Glutamatergic neuron (in vitro differentiated cells): ENCODE measurements around the gene CA4. TPM values are rescaled to one million over a fixed set of nuclear protein-coding genes. Genes with fewer than 3 reads are reported as not detected.

Source experiments
- DNase-seq: peaks from one replicate; pipeline ENCODE4 v3.0.0; 2022
- H3K27ac Mint-ChIP-seq: one replicate; pipeline ENCODE4 v1.8.0; 2020; ENCODE audit warnings: mild to moderate bottlenecking, mixed read lengths, inconsistent platforms; ENCODE audit not compliant: unreplicated experiment
- H3K27me3 Mint-ChIP-seq: one replicate; pipeline ENCODE4 v1.8.0; 2020; ENCODE audit warnings: mild to moderate bottlenecking, moderate library complexity, mixed read lengths, inconsistent platforms; ENCODE audit not compliant: unreplicated experiment
- H3K36me3 Mint-ChIP-seq: one replicate; pipeline ENCODE4 v1.8.0; 2020; ENCODE audit warnings: mild to moderate bottlenecking, mixed read lengths, inconsistent platforms; ENCODE audit not compliant: unreplicated experiment
- H3K4me1 Mint-ChIP-seq: one replicate; pipeline ENCODE4 v1.8.0; 2020; ENCODE audit warnings: mild to moderate bottlenecking, low read depth, mixed read lengths, inconsistent platforms; ENCODE audit not compliant: unreplicated experiment
- H3K4me3 Mint-ChIP-seq: one replicate; pipeline ENCODE4 v1.8.0; 2020; ENCODE audit warnings: mild to moderate bottlenecking, mixed read lengths, inconsistent platforms; ENCODE audit not compliant: unreplicated experiment
- H3K9me3 Mint-ChIP-seq: one replicate; pipeline ENCODE4 v1.8.0; 2020; ENCODE audit warnings: mild to moderate bottlenecking, moderate library complexity, mixed read lengths, inconsistent platforms; ENCODE audit not compliant: unreplicated experiment
- CTCF ChIP-seq: fragments of 200-600 bp; sonication (generic); IDR thresholded peaks from one replicate; pipeline ENCODE4 v1.5.0; 2021; ENCODE audit not compliant: partially characterized antibody, unreplicated experiment
- total RNA-seq: library from RNA; stranded (reverse); fragmentation: NEBNext Ultra II Directional; extraction: Animal tissue kit (Norgen Biotek cat#: 25700); gene quantifications from one replicate; pipeline ENCODE4 v1.2.1, GENCODE V29; 2021; ENCODE audit not compliant: unreplicated experiment

The CA4 gene
- total RNA-seq, 1 donor from 2014 or later, result 0.98 TPM

GRCh38 chr17:60138769-60139437, 10.9 kb upstream of the CA4 start:
- Mint-ChIP-seq H3K36me3 (peaks cover 7% of the 10 kb centered on the region), H3K4me3 (peak overlapping the region; percentile 25), H3K9me3 (peaks cover 12% of the 10 kb centered on the region), H3K27ac (no peak overlapping the region), H3K27me3 (peaks cover 15% of the 10 kb centered on the region), H3K4me1 (peaks cover 20% of the 10 kb centered on the region)
- TF ChIP-seq CTCF, result no peak
- peak; percentile 17 for DNase-seq

GRCh38 chr17:60139438-60140285, 10.1 kb upstream of the CA4 start:
- H3K27ac Mint-ChIP-seq, result no peak overlapping the region
- peak overlapping the region; percentile 46 for H3K4me3 Mint-ChIP-seq
- H3K4me1 Mint-ChIP-seq, result peaks cover 16% of the 10 kb centered on the region
- peaks cover 20% of the 10 kb centered on the region for H3K27me3 Mint-ChIP-seq
- TF ChIP-seq CTCF, result no peak
- peaks cover 7% of the 10 kb centered on the region for H3K36me3 Mint-ChIP-seq
- peak; percentile 57 for DNase-seq
- H3K9me3 Mint-ChIP-seq, result peaks cover 14% of the 10 kb centered on the region

GRCh38 chr17:60141111-60142018, 8.4 kb upstream of the CA4 start:
- H3K27me3 Mint-ChIP-seq, result peaks cover 27% of the 10 kb centered on the region
- DNase-seq, result peak; percentile 52

GRCh38 chr17:60142872-60143499, 6.8 kb upstream of the CA4 start:
- H3K9me3 Mint-ChIP-seq, result peaks cover 11% of the 10 kb centered on the region
- peaks cover 30% of the 10 kb centered on the region for H3K27me3 Mint-ChIP-seq
- peaks cover 25% of the 10 kb centered on the region for H3K4me1 Mint-ChIP-seq
- peak overlapping the region; percentile 62 for H3K27ac Mint-ChIP-seq
- peaks cover 4% of the 10 kb centered on the region for H3K36me3 Mint-ChIP-seq
- peak overlapping the region; percentile 83 for H3K4me3 Mint-ChIP-seq
- TF ChIP-seq CTCF, result peak; percentile 55
- peak; percentile 90 for DNase-seq

More at GRCh38 chr17:60141111-60142018, 8.4 kb upstream of the CA4 start:
- no peak for TF ChIP-seq CTCF
- Mint-ChIP-seq H3K9me3 (peaks cover 9% of the 10 kb centered on the region), H3K4me1 (peaks cover 25% of the 10 kb centered on the region), H3K27ac (peak overlapping the region; percentile 52), H3K4me3 (peak overlapping the region; percentile 46), H3K36me3 (peaks cover 7% of the 10 kb centered on the region)
